GM08714 (cell line): ENCODE data around the gene IQGAP1.
A peak's percentile ranks its signal among the peaks of the same experiment; 100 is the strongest.

Experiments used
- H3K4me3 ChIP-seq: fragments of 200-500 bp; sonication (Bioruptor generic); 2 replicates; pipeline ENCODE4 v1.5.1; 2014; ENCODE audit warnings: mild to moderate bottlenecking, low read length, inconsistent platforms
- ZNF274 ChIP-seq: IDR thresholded peaks from 2 replicates; pipeline ENCODE4 v1.6.1; 2012; ENCODE audit warnings: mild to moderate bottlenecking, low read depth, low read length

IQGAP1 gene

DNA sequence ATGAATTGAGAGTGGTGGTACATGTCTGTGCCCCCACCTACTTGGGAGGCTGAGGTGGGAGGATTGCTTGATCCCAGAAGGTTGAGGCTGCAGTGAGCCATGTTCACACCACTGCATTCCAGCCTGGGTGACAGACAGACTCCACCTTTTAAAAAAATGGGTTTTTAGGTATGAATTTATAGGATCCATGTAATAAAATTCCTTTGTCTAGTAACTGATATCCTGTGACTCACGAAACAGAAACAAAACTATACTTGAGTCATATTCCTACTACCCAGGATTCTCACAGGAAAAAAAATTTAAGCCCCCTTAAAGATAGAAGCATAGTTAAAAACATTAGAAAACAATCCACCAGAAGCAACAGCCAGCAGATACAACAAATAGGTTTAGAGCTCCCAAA lies 131.6 kb downstream of the IQGAP1 start:
- no peak overlapping the region for H3K4me3 ChIP-seq
- TF ChIP-seq ZNF274: no peak

DNA sequence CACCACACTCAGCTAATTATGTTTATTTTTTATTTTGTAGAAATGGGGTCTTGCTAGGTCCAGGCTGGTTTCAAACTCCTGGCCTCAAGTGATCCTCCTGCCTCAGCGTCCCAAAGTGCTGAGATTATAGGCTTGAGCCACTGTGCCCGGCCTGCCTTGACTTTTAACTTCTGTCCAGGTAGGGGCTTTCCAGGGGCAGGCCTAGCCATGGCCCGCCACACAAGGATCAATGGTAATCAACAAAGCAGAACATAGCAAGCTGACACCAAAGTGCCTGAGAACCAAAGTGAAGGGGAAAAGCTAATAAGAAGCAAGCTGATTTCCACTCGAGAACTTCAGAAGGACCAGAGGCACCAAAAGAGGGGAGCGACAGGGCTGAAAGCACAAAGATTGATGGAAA lies 132.3 kb downstream of the IQGAP1 start:
- TF ChIP-seq ZNF274: no peak
- no peak overlapping the region for H3K4me3 ChIP-seq

DNA sequence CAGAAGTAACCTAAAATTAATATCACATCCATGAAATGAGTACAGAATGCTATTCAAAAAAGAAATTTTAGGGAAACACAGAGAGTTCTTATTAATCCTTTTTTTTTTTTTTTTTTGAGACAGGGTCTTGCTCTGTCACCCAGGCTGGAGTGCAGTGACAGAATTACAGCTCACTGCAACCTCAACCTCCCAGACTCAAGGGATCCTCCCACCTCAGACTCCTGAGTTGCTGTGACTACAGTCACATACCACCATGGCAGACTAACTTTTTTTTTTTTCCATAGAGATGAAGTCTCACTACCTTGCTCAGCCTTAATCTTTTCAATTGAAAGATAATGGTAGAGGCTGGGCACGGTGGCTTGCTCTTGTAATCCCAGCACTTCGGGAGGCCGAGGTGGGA lies 135.3 kb downstream of the IQGAP1 start:
- TF ChIP-seq ZNF274: no peak
- no peak overlapping the region for H3K4me3 ChIP-seq

DNA sequence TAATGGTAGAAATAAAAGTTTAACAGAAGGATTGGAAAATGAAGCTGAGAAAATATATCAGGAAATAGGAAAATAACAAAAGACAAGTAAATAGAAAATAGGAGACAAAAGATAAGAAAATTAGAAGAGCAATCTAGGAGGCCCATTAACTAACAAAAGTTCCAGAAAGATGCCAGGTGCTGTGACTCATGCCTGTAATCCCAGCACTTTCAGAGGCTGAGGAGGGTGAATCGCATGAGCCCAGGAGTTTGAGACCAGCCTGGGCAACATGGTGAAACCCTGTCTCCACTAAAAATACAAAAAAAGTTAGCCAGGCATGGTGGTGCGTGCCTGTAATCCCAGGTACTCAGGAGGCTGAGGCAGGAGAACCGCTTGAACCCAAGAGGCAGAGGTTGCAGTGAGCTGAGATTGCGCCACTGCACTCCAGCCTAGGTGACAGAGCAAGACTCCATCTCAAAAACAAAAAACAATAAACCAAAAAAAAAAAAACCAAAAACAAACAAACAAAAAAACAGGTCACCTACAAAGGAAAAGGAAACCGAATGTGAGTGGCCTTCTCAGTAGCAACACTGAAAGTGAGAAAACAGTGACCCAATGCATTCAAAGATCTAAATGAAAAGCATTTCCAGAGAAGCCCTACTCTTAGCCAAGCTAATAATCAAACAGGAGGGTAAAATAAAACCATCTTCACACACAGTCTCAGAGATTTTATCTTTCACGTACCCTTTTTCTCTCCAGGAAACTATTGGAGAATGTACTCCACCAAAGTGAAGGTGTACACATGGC lies 136.2 kb downstream of the IQGAP1 start:
- peak overlapping the region; percentile 29; the same call in 1 of the 2 replicates for H3K4me3 ChIP-seq

DNA sequence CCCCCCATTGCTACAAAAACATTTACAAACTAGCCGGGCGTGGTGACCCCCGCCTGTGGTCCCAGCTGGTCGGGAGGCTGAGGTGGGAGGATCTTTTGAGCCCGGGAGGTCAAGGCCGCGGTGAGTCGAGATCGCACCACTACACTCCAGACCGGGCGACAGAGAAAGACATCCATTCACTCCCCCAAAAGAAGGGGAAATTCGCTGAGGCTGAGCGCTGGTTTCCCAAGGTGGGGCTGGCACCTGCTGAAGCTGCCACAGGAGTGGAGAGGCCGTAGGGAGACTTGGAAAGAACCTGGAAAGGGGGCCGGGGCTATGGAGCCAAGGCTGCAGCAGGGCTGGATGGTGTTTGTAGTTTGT lies 140.9 kb downstream of the IQGAP1 start:
- no peak for TF ChIP-seq ZNF274
- peak overlapping the region; percentile 83; the same call in 1 of the 2 replicates for H3K4me3 ChIP-seq

DNA sequence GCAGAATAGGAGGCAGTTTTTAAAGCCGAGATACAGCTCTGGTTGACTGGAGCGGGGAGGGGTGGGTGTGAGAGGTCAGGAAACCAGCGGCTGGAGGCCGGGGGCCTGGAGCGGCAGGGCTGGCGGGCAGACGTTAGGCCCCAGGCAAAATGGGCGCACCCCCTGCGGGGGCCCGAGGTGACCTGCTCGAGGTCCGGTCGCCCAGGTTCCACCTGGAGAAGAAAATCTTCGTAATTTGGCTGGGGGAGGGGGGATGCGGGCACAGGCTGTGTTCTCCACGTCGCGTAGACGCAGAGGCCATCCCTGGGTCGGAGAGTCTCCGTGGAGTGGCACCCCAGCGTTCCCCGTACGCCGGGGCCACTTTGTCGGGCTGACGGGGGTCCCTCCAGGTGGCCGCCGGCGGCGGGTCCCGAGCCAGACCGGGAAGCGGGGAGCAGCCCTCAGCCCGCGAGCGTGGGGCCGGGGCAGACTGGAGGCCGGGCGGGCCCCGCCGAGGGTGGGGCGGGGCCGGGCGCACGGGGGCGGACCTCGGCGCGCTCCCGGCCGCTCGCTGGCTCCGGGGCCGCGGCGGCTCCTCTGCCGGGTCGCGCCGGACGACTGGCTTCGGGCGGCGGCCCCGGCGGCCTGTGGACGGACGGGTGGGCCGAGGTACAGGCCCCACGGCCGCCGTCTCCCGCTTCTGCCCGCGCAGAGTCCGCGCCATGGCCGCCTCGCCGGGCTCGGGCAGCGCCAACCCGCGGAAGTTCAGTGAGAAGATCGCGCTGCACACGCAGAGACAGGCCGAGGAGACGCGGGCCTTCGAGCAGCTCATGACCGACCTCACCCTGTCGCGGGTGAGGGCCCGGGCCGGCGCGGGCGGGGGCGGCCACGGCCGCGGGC lies 141.6 kb downstream of the IQGAP1 start, which contains the start of gene CRTC3:
CRTC3 (plus strand) TSS at position 553 of the 879 bp plus-strand sequence; CDS start at position 702, 149 bp downstream.
- H3K4me3 ChIP-seq: peak within 1 kb of the TSS; percentile 83
- TF ChIP-seq ZNF274: no peak

DNA sequence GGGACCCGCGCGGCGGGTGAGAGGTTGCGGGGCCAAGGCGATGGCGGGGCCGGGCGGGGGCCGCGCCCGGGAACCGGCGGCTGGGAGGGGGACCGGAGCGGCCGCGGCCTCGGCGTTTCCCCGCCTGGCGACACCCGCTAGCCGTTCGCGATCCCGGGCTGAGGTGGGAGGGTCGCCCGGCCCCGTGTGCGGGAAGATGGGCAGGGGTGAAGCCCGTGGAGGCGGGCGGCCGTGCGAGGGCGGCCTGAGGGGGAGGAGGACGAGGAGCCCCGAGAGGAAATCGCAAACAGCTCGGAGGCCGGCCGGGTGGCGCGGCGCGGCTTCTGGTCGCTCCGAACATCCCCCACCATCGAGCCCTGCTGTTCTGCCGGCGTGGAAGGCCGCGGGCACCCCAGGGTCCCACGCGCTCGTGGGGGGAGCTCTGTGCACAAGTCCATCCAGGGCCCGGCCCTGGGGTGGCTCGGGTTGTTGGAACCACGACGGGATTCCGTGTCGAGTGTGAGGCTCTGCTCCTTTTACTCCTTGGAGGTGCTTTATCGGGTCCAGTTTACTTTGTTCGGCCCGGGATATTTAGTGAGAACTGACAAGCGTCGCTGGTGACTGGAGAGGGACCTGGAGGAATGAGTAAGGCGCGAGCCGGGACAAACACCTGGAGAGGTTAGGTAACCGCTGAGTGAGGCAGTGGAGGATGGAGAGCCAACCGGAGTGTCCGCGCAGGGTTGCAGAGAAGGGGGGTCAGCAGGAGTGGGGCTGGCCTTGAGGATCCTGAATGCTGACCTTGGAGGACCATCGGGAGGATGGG lies 142.4 kb downstream of the IQGAP1 start:
- no peak for TF ChIP-seq ZNF274
- peak overlapping the region; percentile 83 for H3K4me3 ChIP-seq

DNA sequence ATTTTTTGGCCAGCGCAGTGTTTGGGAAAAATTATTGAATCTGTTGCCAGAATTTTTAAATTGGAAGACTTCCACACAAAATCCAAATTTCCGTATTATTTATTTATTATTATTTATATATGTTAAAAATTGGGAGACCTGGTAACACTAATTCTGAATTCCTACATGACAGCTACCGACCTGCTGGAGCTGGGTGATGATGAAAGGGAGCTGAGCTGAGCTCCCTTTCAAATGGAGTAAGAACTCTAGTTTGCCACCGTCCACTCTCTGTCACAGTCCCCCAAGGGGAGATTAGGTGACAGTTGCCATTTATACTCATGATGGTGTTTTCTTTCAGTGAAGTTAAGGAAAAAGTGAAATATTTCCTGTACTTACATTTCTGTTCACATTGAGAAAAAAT lies 143.1 kb downstream of the IQGAP1 start:
- peak overlapping the region; percentile 83 for H3K4me3 ChIP-seq
- TF ChIP-seq ZNF274: no peak

DNA sequence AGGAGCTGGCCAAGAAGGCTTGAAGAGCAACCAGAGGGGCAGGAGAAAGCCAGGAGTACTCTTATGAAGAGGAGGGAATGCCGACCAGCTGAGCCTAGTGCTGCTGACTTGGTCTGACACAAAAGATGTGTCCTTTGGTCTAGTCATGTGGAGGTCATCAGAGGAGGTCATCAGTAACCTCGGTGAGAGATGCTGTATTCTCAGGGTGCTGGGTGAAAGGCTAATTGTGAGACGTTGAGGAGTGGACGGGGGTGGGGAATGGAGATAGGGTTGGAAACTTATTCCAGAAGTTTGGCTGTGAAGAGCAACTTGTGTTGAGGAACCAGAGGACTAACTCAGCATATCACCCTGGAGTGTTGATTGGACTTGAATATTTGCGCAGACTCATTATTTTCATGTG lies 147.2 kb downstream of the IQGAP1 start:
- no peak overlapping the region for H3K4me3 ChIP-seq
- TF ChIP-seq ZNF274: no peak

DNA sequence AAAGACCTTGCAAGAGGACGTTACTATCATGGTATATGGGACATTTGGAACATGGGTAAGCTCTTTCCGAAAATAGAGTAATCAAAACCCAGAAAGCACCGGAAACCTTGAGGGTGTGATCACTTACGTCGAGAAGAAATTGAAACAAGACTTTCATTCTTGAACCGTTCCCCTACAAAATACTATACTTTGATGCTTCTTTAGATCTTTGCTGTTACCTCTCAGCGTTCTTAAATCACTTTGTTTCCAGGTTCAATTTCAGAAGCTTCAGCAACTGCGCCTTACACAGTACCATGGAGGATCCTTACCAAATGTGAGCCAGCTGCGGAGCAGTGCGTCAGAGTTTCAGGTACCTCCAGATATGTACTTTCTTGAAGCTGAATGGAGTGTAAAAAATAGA lies 151.7 kb downstream of the IQGAP1 start:
- no peak for TF ChIP-seq ZNF274
- H3K4me3 ChIP-seq: no peak overlapping the region

DNA sequence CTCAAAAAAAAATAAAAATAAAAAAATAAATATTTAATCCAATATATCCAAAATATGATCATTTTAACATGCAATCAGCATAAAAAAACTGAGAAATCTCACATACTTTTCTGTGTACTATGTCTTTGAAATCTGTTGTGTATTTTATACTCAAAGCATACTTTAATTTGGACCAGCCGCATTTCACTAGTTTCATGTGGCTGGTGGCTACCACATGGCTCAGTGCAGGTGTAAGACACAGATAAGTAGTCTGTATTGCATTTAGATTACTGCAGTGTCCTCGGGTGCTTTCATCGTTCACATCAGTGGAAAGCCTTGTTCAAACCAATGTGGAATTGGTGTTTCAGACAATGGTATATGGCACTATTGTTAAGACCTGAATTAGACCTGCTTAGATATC lies 152.7 kb downstream of the IQGAP1 start:
- TF ChIP-seq ZNF274: no peak
- no peak overlapping the region for H3K4me3 ChIP-seq

DNA sequence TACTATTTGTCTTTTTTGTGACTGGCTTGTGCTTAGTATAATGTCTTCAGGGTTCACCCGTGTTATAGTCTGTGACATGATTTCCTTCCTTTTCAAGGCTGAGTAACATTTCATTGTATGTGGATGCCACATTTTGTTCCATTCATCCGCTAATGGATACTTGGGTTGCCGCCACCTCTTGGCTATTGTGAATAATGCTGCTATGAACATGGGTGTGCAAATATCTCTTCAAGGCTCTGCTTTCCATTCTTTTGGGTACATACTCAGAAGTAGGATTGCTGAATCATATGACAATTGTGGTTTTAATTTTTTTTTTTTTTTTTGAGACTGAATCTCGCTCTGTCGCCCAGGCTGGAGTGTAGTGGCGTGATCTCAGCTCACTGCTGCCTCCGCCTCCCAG lies 157.1 kb downstream of the IQGAP1 start:
- no peak for TF ChIP-seq ZNF274
- H3K4me3 ChIP-seq: no peak overlapping the region

DNA sequence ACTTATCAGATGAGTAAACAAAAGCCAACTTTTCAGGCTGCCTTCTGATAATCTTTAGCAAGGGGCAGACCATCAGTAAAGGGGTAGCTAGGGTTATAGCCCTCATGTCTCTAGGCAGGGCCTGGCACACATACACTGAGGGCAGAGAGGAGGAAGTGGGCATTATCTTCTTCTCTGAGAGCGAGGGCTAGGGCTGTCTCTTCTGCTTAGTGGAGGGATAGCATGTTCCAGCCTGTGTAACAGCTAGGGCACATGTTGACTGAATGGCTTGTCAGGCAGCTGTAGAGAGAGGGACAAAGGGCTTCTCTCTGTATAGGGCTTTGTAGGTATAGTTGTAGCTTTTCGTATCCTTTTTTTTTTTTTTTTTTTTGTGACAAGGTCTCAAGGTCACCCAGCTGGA lies 159.5 kb downstream of the IQGAP1 start:
- H3K4me3 ChIP-seq: no peak overlapping the region
- no peak for TF ChIP-seq ZNF274

DNA sequence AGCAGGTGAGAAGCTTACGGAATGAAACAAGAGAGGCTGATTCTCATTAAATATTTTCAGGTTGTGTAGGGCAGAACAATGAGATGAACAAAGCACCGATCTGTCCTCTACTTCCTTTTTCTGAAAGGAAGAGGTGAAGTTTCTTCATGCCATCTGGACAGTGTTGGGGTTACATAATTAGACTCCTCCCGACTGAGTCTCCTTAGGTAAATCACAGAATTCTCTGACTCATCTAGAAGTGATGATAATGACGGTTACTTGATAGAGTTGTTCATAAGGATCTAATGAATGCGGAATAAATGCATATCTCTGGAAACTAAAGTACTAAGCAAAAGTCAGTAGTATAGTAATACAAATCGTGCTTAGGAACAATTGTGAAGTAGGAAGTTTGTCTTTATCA lies 162.9 kb downstream of the IQGAP1 start:
- peak overlapping the region; percentile 53; the same call in 1 of the 2 replicates for H3K4me3 ChIP-seq
- TF ChIP-seq ZNF274: no peak
